Esophagus squamous epithelium (tissue), 4 donors: ENCODE measurements around the gene LXN.

ENCODE experiments used
- POLR2A ChIP-seq, 4 donors: fragments of 450-650 bp; IDR thresholded peaks; one replicate each; pipeline ENCODE4 v1.6.1; 2017; ENCODE audit warnings: antibody characterized with exemption in 4 of 4, mild to moderate bottlenecking in 4 of 4, moderate library complexity in 3 of 4
- TF ChIP-seq, protein P1 (sequence below), 6 experiments: fragments of 450-650 bp in 4 of 6; fragments of 200-600 bp in 2 of 6; sonication (generic) in 2 of 6; IDR thresholded peaks; one replicate each; pipeline ENCODE4 v1.5.1; 2016 to 2019; ENCODE audit warnings: antibody characterized with exemption in 6 of 6, mild to moderate bottlenecking in 4 of 6, moderate library complexity in 4 of 6

DNA sequence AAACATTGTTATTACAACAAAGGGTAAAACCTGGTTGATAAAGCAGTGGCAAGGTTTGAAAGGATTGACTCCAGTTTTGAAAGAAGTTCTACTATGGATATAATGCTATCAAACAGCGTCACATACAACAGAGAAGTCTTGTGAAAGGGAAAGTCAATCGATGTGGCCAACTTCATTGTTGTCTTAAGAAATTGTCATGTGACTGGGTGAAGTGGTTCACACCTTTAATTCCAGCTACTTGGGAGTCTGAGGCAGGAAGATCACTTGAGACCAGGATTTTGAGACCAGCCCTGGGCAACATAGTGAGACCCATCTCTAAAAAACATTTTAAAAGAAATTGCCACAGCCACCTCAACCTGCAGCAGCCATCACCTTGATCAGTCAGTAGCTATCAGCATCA lies 6.2 kb upstream of the LXN start:
- TF ChIP-seq, protein P1, sequence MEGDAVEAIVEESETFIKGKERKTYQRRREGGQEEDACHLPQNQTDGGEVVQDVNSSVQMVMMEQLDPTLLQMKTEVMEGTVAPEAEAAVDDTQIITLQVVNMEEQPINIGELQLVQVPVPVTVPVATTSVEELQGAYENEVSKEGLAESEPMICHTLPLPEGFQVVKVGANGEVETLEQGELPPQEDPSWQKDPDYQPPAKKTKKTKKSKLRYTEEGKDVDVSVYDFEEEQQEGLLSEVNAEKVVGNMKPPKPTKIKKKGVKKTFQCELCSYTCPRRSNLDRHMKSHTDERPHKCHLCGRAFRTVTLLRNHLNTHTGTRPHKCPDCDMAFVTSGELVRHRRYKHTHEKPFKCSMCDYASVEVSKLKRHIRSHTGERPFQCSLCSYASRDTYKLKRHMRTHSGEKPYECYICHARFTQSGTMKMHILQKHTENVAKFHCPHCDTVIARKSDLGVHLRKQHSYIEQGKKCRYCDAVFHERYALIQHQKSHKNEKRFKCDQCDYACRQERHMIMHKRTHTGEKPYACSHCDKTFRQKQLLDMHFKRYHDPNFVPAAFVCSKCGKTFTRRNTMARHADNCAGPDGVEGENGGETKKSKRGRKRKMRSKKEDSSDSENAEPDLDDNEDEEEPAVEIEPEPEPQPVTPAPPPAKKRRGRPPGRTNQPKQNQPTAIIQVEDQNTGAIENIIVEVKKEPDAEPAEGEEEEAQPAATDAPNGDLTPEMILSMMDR (IDR thresholded peaks at IDR 0.05): no peak
- no peak for TF ChIP-seq POLR2A (IDR thresholded peaks at IDR 0.05)
